NB4 (cell line): ENCODE measurements around the gene MTHFS.
"Not testable (repeated sequence)": the region's sequence is repeated elsewhere in the genome, so short reads cannot be mapped to it uniquely, and the experiment has no call there.

Experiments used
- CTCF ChIP-seq: IDR thresholded peaks from one replicate; pipeline ENCODE4 v1.5.1; 2012; ENCODE audit warnings: low read depth, low read length
- POLR2A ChIP-seq: IDR thresholded peaks from 2 replicates; pipeline ENCODE4 v1.6.1; 2011; ENCODE audit warnings: mild to moderate bottlenecking; ENCODE audit not compliant: insufficient read length; ENCODE audit errors: extremely low read depth

DNA sequence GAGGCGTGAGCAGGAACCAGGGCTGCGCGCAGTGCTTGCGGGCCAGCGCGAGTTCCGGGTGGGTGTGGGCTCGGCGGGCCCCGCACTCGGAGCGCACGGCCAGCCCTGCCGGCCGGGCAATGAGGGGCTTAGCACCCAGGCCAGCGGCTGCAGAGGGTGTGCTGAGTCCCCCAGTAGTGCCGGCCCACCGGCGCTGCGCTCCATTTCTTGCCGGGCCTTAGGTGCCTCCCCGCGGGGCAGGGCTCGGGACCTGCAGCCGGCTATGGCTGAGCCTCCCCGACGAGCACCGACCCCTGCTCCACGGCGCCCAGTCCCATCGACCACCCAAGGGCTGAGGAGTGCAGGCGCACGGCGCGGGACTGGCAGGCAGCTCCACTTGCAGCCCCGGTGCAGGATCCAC is 29.3 kb upstream of the MTHFS start:
- TF ChIP-seq CTCF, POLR2A: not testable (repeated sequence)
